ENCODE data around the gene TBX6.
"Not testable (repeated sequence)": the region's sequence is repeated elsewhere in the genome, so short reads cannot be mapped to it uniquely, and the experiment has no call there.

TBX6 gene

GRCh38 chr16:30065943-30066760, 25.6 kb downstream of the TBX6 start:
- DNase-seq (ENCODE audit: low spot score) = peak; percentile 22

GRCh38 chr16:30065102-30065942, 26.4 kb downstream of the TBX6 start, which contains the start of gene ALDOA:
Gene ALDOA, plus strand, starts transcription at chr16:30065760. Its CDS starts 1,138 bp downstream, at chr16:30066898.
- peak; percentile 95 for DNase-seq (ENCODE audit: low spot score)

GRCh38 chr16:30064729-30065101, 27.0 kb downstream of the TBX6 start:
- DNase-seq (ENCODE audit: low spot score) = no peak

GRCh38 chr16:30063893-30064728, 27.6 kb downstream of the TBX6 start:
- peak; percentile 75 for DNase-seq (ENCODE audit: low spot score)

GRCh38 chr16:30063278-30063892, 28.3 kb downstream of the TBX6 start:
- DNase-seq (ENCODE audit: low spot score) = no peak

- no peak for DNase-seq (ENCODE audit: low spot score)
Measured at GRCh38 chr16:30060836-30061554, 30.7 kb downstream of the TBX6 start.

- no peak for DNase-seq (ENCODE audit: low spot score)
Measured at GRCh38 chr16:30060346-30060745, 31.4 kb downstream of the TBX6 start.

- peak; percentile 45 for DNase-seq (ENCODE audit: low spot score)
Measured at GRCh38 chr16:30054959-30055553, 36.7 kb downstream of the TBX6 start.

GRCh38 chr16:30054451-30054850, 37.3 kb downstream of the TBX6 start:
- no peak for DNase-seq (ENCODE audit: low spot score)

- no peak for DNase-seq (ENCODE audit: low spot score)
Measured at GRCh38 chr16:30053376-30054015, 38.2 kb downstream of the TBX6 start.

- peak; percentile 91 for DNase-seq (ENCODE audit: low spot score)
Measured at GRCh38 chr16:30052671-30053372, 38.9 kb downstream of the TBX6 start.

- no peak for DNase-seq (ENCODE audit: low spot score)
Measured at GRCh38 chr16:30051518-30051917, 40.2 kb downstream of the TBX6 start.

GRCh38 chr16:30049871-30050270, 41.9 kb downstream of the TBX6 start:
- no peak for DNase-seq (ENCODE audit: low spot score)

GRCh38 chr16:30046588-30046987, 45.1 kb downstream of the TBX6 start:
- DNase-seq (ENCODE audit: low spot score) = no peak

GRCh38 chr16:30046178-30046577, 45.5 kb downstream of the TBX6 start:
- DNase-seq (ENCODE audit: low spot score) = no peak

- DNase-seq (ENCODE audit: low spot score) = peak; percentile 52
Measured at GRCh38 chr16:30041841-30042240, 49.9 kb downstream of the TBX6 start.

GRCh38 chr16:30040690-30041089, 51.0 kb downstream of the TBX6 start:
- not testable (repeated sequence) for DNase-seq (ENCODE audit: low spot score)

GRCh38 chr16:30040221-30040620, 51.5 kb downstream of the TBX6 start:
- DNase-seq (ENCODE audit: low spot score) = no peak

Measured in CD4-positive, alpha-beta T cell treated with Interleukin-2 at 100 ng/mL for 4 hours (primary cell).